NT2/D1 (cell line): ENCODE results near the gene PITHD1.

Experiments
- SUZ12 ChIP-seq: IDR thresholded peaks from 2 replicates; pipeline ENCODE4 v1.6.1; 2011; ENCODE audit not compliant: insufficient read length, insufficient read depth; ENCODE audit errors: extremely low read depth
- YY1 ChIP-seq: IDR thresholded peaks from 2 replicates; pipeline ENCODE4 v1.6.1; 2011; ENCODE audit not compliant: insufficient read length, insufficient read depth
- ZNF274 ChIP-seq: IDR thresholded peaks from 2 replicates; pipeline ENCODE4 v1.6.1; 2011; ENCODE audit warnings: mild to moderate bottlenecking, low read depth, low read length

DNA sequence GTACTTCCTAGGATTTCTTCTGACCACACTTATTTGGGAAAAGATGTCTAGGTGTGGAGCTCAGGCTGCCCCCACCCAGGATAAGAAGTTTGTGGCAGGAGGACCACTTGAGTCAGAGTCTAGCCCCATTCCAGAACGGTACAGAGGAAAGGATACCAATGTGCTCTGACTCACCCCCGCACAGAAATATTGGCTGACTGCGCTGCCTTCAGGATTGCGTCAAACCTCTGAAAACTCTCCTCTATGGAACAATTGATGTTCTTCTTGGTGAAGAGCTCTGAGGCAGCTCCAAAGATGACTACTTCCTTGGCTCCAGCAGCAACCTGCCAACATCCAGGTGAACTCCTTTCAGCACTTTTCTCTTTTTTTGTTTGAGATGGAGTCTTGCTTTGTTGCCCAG lies 35.8 kb downstream of the PITHD1 start:
- TF ChIP-seq ZNF274 (no peak), YY1 (no peak), SUZ12 (no peak)
